ENCODE measurements around the gene SAE1. TPM values are rescaled to one million over a fixed set of nuclear protein-coding genes. Genes with fewer than 3 reads are reported as not detected.

Gene SAE1
- total RNA-seq, 1 experiment from 2014 or later: 234 TPM

DNA sequence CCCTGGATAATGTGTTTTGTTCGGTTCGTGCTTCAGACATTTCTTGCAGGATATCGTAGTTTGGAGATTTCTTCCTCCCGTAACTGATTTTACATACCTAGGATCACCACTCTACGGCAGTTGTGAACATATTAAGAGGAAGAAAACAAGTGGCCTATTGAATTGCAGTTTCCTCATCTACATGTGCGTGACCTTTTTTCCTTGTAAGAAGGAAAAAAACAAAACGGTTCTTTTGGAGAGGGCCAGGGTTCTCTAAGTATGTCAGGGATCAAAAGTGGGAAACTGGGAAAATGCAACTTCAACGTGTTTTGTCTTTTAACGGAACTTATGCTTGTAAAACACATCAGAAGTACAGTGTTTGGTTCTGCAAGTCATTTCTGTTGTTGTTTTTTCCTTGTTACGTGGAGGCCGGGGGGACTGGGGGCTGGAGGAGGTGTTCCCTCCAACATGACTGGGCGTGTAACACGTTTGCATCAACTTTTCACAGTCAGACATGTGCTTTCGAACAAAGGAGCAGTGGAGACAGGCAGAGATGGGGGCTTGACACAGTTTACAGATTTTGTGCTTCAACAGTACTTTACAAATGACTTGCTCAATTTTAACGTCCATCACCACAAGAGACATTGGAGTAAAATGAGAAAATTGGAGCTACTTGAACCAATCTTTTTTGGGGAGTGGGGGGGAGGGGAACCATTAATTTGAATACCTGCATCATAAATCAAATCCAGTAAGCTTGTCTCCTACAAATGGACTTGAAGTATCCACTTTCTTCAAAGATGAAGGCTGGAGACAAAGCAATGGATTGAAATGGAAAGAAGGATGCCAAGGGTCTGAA, 20.9 kb upstream of the SAE1 start:
- Histone ChIP-seq H3K18ac (ENCODE audit: insufficient read length, low read depth, low read length) (peak overlapping the region; percentile 21), H3K4ac (ENCODE audit: low read depth, low read length) (no peak overlapping the region; the same call in 1 of the 2 replicates), H3K23me2 (ENCODE audit: insufficient read length, low read depth, low read length, poor library complexity, severe bottlenecking) (peaks cover 25% of the 10 kb centered on the region), H2AK5ac (ENCODE audit: insufficient read length, low read length) (peak overlapping the region; percentile 17), H3K4me2 (ENCODE audit: insufficient read depth, insufficient read length, low read length) (peak overlapping the region; percentile 61), H2BK20ac (ENCODE audit: low read depth, low read length, poor library complexity, severe bottlenecking) (no peak overlapping the region), H2BK120ac (ENCODE audit: low read depth, low read length, poor library complexity, severe bottlenecking) (no peak overlapping the region), H3K79me2 (ENCODE audit: insufficient read depth, low read length) (peaks cover 16% of the 10 kb centered on the region; the same call in 1 of the 2 replicates), H3K9me3 (ENCODE audit: control insufficient read depth, low read depth, low read length) (no peaks in the 10 kb centered on the region), H3T11ph (ENCODE audit: low read length) (peak overlapping the region; percentile 11), H3K14ac (ENCODE audit: insufficient read depth, low read length) (peak overlapping the region; percentile 58), H3K79me1 (ENCODE audit: insufficient read depth, low read depth, low read length, poor library complexity, severe bottlenecking) (no peaks in the 10 kb centered on the region), H3K23ac (ENCODE audit: insufficient read length, low read depth, low read length) (no peak overlapping the region), H4K5ac (ENCODE audit: insufficient read length, low read depth, low read length) (peak overlapping the region; percentile 15), H2BK12ac (ENCODE audit: insufficient read length, low read depth, low read length) (peak overlapping the region; percentile 6), H4K20me1 (ENCODE audit: control insufficient read depth, insufficient read depth, insufficient read length) (no peaks in the 10 kb centered on the region), H3K56ac (ENCODE audit: insufficient read length, low read depth, low read length) (peak overlapping the region; percentile 33), H2BK15ac (ENCODE audit: low read depth, low read length) (no peak overlapping the region), H3K4me1 (ENCODE audit: insufficient read depth, low read length) (peaks cover 11% of the 10 kb centered on the region), H3K27ac (ENCODE audit: insufficient read length, low read depth, low read length) (peak overlapping the region; percentile 88), H4K8ac (replicated peaks; ENCODE audit: insufficient read length, low read depth, low read length) (no peak overlapping the region), H2BK5ac (ENCODE audit: insufficient read length, low read length) (peak overlapping the region; percentile 35), H3K27me3 (ENCODE audit: insufficient read depth, low read length) (no peaks in the 10 kb centered on the region), H4K91ac (ENCODE audit: insufficient read length, low read depth, low read length) (no peak overlapping the region), H2AFZ (ENCODE audit: low read length) (no peak overlapping the region), H3K9ac (ENCODE audit: extremely low read depth, insufficient read length, low read length) (peak overlapping the region; percentile 92)
- peaks cover 44 to 45% of the 10 kb centered on the region in 2 experiments for H3K4me1 Mint-ChIP-seq
- peak overlapping the region; percentile 96 to 100 (median 98) for H3K27ac Mint-ChIP-seq
- WGBS (ENCODE audit: extremely low coverage, insufficient read length, low lambda C conversion rate): no CpG with 5 or more reads among the region's 15 CpGs
- H3K9me3 Mint-ChIP-seq: no peaks in the 10 kb centered on the region; a peak in 1 of 5 replicates
- TF ChIP-seq, protein P1, sequence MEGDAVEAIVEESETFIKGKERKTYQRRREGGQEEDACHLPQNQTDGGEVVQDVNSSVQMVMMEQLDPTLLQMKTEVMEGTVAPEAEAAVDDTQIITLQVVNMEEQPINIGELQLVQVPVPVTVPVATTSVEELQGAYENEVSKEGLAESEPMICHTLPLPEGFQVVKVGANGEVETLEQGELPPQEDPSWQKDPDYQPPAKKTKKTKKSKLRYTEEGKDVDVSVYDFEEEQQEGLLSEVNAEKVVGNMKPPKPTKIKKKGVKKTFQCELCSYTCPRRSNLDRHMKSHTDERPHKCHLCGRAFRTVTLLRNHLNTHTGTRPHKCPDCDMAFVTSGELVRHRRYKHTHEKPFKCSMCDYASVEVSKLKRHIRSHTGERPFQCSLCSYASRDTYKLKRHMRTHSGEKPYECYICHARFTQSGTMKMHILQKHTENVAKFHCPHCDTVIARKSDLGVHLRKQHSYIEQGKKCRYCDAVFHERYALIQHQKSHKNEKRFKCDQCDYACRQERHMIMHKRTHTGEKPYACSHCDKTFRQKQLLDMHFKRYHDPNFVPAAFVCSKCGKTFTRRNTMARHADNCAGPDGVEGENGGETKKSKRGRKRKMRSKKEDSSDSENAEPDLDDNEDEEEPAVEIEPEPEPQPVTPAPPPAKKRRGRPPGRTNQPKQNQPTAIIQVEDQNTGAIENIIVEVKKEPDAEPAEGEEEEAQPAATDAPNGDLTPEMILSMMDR (conservative IDR thresholded peaks at IDR 0.05): no peak
- peaks cover 18 to 44% (median 43%) of the 10 kb centered on the region in 3 experiments for H3K36me3 Mint-ChIP-seq (ENCODE audit: insufficient read depth in 1 of 3, low read depth in 3 of 3)
- no peak for DNase-seq
- H3K27me3 Mint-ChIP-seq (ENCODE audit: low read depth): peaks cover 5% of the 10 kb centered on the region; the same call in 1 of the 2 replicates
- peak overlapping the region; percentile 91 to 98 for H3K4me3 Mint-ChIP-seq

All from H9 (cell line).